ENCODE data around the gene TSPEAR.
A peak's percentile ranks its signal among the peaks of the same experiment; 100 is the strongest.
"Not testable (repeated sequence)": the region's sequence is repeated elsewhere in the genome, so short reads cannot be mapped to it uniquely, and the experiment has no call there.

The TSPEAR gene

GRCh38 chr21:44701541-44701940 is 9.8 kb downstream of the TSPEAR start:
- DNase-seq = no peak

GRCh38 chr21:44701023-44701400 is 10.4 kb downstream of the TSPEAR start:
- DNase-seq = no peak

- no peak for DNase-seq
Observed at GRCh38 chr21:44700101-44701022, 11.0 kb downstream of the TSPEAR start.

- DNase-seq = no peak
Observed at GRCh38 chr21:44699502-44700001, 11.8 kb downstream of the TSPEAR start.

GRCh38 chr21:44697811-44698734 is 13.3 kb downstream of the TSPEAR start:
- DNase-seq = no peak

- not testable (repeated sequence) for DNase-seq
Observed at GRCh38 chr21:44697172-44697810, 14.1 kb downstream of the TSPEAR start, which contains the start of gene KRTAP10-12. KRTAP10-12 (plus strand) TSS chr21:44697172; CDS start chr21:44697202, 30 bp downstream.

- DNase-seq = no peak
Observed at GRCh38 chr21:44696572-44696971, 14.8 kb downstream of the TSPEAR start.

GRCh38 chr21:44695641-44696040 is 15.7 kb downstream of the TSPEAR start:
- DNase-seq = no peak

GRCh38 chr21:44695184-44695583 is 16.2 kb downstream of the TSPEAR start:
- no peak for DNase-seq

- no peak for DNase-seq
Observed at GRCh38 chr21:44694776-44695175, 16.6 kb downstream of the TSPEAR start.

- no peak for DNase-seq
Observed at GRCh38 chr21:44692798-44693512, 18.4 kb downstream of the TSPEAR start.

GRCh38 chr21:44691686-44692085 is 19.7 kb downstream of the TSPEAR start:
- DNase-seq = no peak

GRCh38 chr21:44689740-44690139 is 21.6 kb downstream of the TSPEAR start:
- DNase-seq = not testable (repeated sequence)

GRCh38 chr21:44687671-44688070 is 23.7 kb downstream of the TSPEAR start:
- DNase-seq = peak; percentile 34 to 77

GRCh38 chr21:44686843-44687561 is 24.4 kb downstream of the TSPEAR start:
- DNase-seq = peak in 1 of 2 experiments; percentile 23

GRCh38 chr21:44686000-44686781 is 25.2 kb downstream of the TSPEAR start:
- DNase-seq = no peak

GRCh38 chr21:44685050-44685449 is 26.3 kb downstream of the TSPEAR start:
- DNase-seq = not testable (repeated sequence)

GRCh38 chr21:44684483-44684882 is 26.9 kb downstream of the TSPEAR start:
- DNase-seq = no peak

GRCh38 chr21:44684077-44684476 is 27.3 kb downstream of the TSPEAR start:
- no peak for DNase-seq

GRCh38 chr21:44682580-44683151 is 28.7 kb downstream of the TSPEAR start:
- no peak for DNase-seq

All from NCI-H526 (cell line).